Activated CD4-positive, alpha-beta memory T cell treated with anti-CD3 and anti-CD28 coated beads, Interleukin-2, amount 10 ng/mL, durations not matched to agents 7 days and 5 days (primary cell): ENCODE data around the gene BCKDK. TPM values are rescaled to one million over a fixed set of nuclear protein-coding genes. Genes with fewer than 3 reads are reported as not detected.

Source experiments
- CTCF ChIA-PET: fragments of 350-600 bp; sonication (Branson Sonifier 250); formaldehyde crosslinking; loops from one replicate; lab custom pipeline; 2021; ENCODE audit warnings: antibody characterized with exemption, inconsistent platforms; lab: Charles Lee
- POLR2A ChIA-PET: fragments of 350-600 bp; sonication (Branson Sonifier 250); formaldehyde crosslinking; loops from one replicate; lab custom pipeline; 2021; ENCODE audit warnings: antibody characterized with exemption; lab: Charles Lee
- DNase-seq: peaks from one replicate; pipeline ENCODE4 v3.0.0-alpha.2; 2020
- H3K27ac Mint-ChIP-seq: one replicate; pipeline ENCODE4 v1.8.0; 2021; ENCODE audit warnings: mild to moderate bottlenecking, mixed read lengths
- H3K27me3 Mint-ChIP-seq: one replicate; pipeline ENCODE4 v1.8.0; 2021; ENCODE audit warnings: mixed read lengths
- H3K36me3 Mint-ChIP-seq: one replicate; pipeline ENCODE4 v1.8.0; 2021; ENCODE audit warnings: low read depth, mixed read lengths
- H3K4me1 Mint-ChIP-seq: one replicate; pipeline ENCODE4 v1.8.0; 2021; ENCODE audit warnings: mixed read lengths
- H3K4me3 Mint-ChIP-seq: one replicate; pipeline ENCODE4 v1.8.0; 2021; ENCODE audit warnings: mild to moderate bottlenecking, mixed read lengths
- H3K9me3 Mint-ChIP-seq: one replicate; pipeline ENCODE4 v1.8.0; 2021; ENCODE audit warnings: mixed read lengths
- total RNA-seq, 2 experiments: library from RNA; stranded (reverse); gene quantifications; one replicate each; pipeline ENCODE4 v1.2.3, GENCODE V29; 2021

Gene BCKDK
- total RNA-seq, 2 experiments from 2014 or later = 32.9 to 34.4 TPM

GRCh38 chr16:31073970-31074813, 34.0 kb upstream of the BCKDK start, which contains the start of the genes ZNF646 and ZNF668:
Gene ZNF646, plus strand, starts transcription at chr16:31074422. Its CDS starts 1,903 bp downstream, at chr16:31076325.
Gene ZNF668, minus strand, starts transcription at chr16:31074240. Its CDS starts 9,781 bp downstream, at chr16:31064459.
- POLR2A ChIA-PET = interaction anchor here (0.8 to 3.5 kb wide), 34 partner anchors 10 to 800 kb away, joined by 3 to 43 read pairs (median 6); partner anchors contain the start of genes ARMC5, FUS, HSD3B7 and KAT8
- Mint-ChIP-seq H3K9me3 (no peaks in the 10 kb centered on the region), H3K4me3 (peak within 1 kb of the TSS; percentile 97), H3K27ac (peak within 1 kb of the TSS; percentile 94), H3K27me3 (no peaks in the 10 kb centered on the region), H3K4me1 (peaks cover 39% of the 10 kb centered on the region), H3K36me3 (peaks cover 45% of the 10 kb centered on the region)
- CTCF ChIA-PET = interaction anchor here (0.6 to 2.7 kb wide), 14 partner anchors 9 to 795 kb away, joined by 3 to 18 read pairs (median 4); partner anchors contain the start of genes KAT8, VKORC1 and ZNF843
- peak; percentile 99 for DNase-seq

- Mint-ChIP-seq H3K27ac (peak overlapping the region; percentile 93), H3K36me3 (peaks cover 51% of the 10 kb centered on the region), H3K27me3 (no peaks in the 10 kb centered on the region), H3K4me1 (peaks cover 38% of the 10 kb centered on the region), H3K4me3 (peak overlapping the region; percentile 96), H3K9me3 (no peaks in the 10 kb centered on the region)
- ChIA-PET CTCF (interaction anchor here (0.7 to 2.7 kb wide), 9 partner anchors 18 to 794 kb away, joined by 3 to 18 read pairs (median 6); partner anchors contain the start of genes KAT8, VKORC1 and ZNF843), POLR2A (interaction anchor here (1.2 to 3.5 kb wide), 22 partner anchors 9 to 799 kb away, joined by 3 to 43 read pairs (median 9); partner anchors contain the start of genes ARMC5, FUS, KAT8 and PRSS53)
- no peak for DNase-seq
Measured at GRCh38 chr16:31074814-31075183, 33.4 kb upstream of the BCKDK start.

GRCh38 chr16:31076319-31076718, 31.9 kb upstream of the BCKDK start:
- no peaks in the 10 kb centered on the region for H3K27me3 Mint-ChIP-seq
- peak overlapping the region; percentile 96 for H3K4me3 Mint-ChIP-seq
- no peaks in the 10 kb centered on the region for H3K9me3 Mint-ChIP-seq
- POLR2A ChIA-PET = interaction anchor here (0.6 to 1.0 kb wide), 2 partner anchors 10 to 78 kb away, joined by 3 read pairs; no protein-coding TSS in a partner anchor
- no peak overlapping the region for H3K27ac Mint-ChIP-seq
- CTCF ChIA-PET = no interaction called here
- peaks cover 43% of the 10 kb centered on the region for H3K4me1 Mint-ChIP-seq
- peaks cover 59% of the 10 kb centered on the region for H3K36me3 Mint-ChIP-seq
- DNase-seq = no peak

DNA sequence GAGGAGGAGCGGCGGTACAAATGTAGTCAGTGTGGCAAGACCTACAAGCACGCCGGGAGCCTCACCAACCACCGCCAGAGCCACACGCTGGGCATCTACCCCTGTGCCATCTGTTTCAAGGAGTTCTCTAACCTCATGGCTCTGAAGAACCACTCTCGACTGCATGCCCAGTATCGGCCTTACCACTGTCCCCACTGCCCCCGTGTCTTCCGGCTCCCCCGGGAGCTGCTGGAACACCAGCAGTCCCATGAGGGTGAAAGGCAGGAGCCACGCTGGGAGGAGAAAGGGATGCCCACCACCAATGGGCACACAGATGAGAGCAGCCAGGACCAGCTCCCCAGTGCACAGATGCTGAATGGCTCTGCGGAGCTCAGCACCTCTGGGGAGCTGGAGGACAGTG, 31.2 kb upstream of the BCKDK start:
- ChIA-PET POLR2A (interaction anchor here (0.8 to 1.0 kb wide), 2 partner anchors 9 to 103 kb away, joined by 3 read pairs; no protein-coding TSS in a partner anchor), CTCF (no interaction called here)
- peaks cover 37% of the 10 kb centered on the region for H3K4me1 Mint-ChIP-seq
- no peak overlapping the region for H3K4me3 Mint-ChIP-seq
- H3K36me3 Mint-ChIP-seq = peaks cover 59% of the 10 kb centered on the region
- H3K9me3 Mint-ChIP-seq = no peaks in the 10 kb centered on the region
- no peaks in the 10 kb centered on the region for H3K27me3 Mint-ChIP-seq
- no peak overlapping the region for H3K27ac Mint-ChIP-seq
- DNase-seq = no peak

- Mint-ChIP-seq H3K36me3 (peaks cover 59% of the 10 kb centered on the region), H3K27ac (no peak overlapping the region), H3K27me3 (no peaks in the 10 kb centered on the region), H3K4me3 (no peak overlapping the region), H3K9me3 (no peaks in the 10 kb centered on the region), H3K4me1 (peaks cover 32% of the 10 kb centered on the region)
- DNase-seq = no peak
- ChIA-PET CTCF (no interaction called here), POLR2A (interaction anchor here (0.8 to 1.0 kb wide), 2 partner anchors 8 to 103 kb away, joined by 3 read pairs; no protein-coding TSS in a partner anchor)
Measured at GRCh38 chr16:31077592-31078396, 30.4 kb upstream of the BCKDK start.

- Mint-ChIP-seq H3K4me3 (no peak overlapping the region), H3K36me3 (peaks cover 60% of the 10 kb centered on the region), H3K4me1 (peaks cover 32% of the 10 kb centered on the region), H3K27me3 (no peaks in the 10 kb centered on the region), H3K9me3 (no peaks in the 10 kb centered on the region), H3K27ac (no peak overlapping the region)
- no peak for DNase-seq
- ChIA-PET POLR2A (no interaction called here), CTCF (no interaction called here)
Measured at GRCh38 chr16:31078597-31079341, 29.4 kb upstream of the BCKDK start.

DNA sequence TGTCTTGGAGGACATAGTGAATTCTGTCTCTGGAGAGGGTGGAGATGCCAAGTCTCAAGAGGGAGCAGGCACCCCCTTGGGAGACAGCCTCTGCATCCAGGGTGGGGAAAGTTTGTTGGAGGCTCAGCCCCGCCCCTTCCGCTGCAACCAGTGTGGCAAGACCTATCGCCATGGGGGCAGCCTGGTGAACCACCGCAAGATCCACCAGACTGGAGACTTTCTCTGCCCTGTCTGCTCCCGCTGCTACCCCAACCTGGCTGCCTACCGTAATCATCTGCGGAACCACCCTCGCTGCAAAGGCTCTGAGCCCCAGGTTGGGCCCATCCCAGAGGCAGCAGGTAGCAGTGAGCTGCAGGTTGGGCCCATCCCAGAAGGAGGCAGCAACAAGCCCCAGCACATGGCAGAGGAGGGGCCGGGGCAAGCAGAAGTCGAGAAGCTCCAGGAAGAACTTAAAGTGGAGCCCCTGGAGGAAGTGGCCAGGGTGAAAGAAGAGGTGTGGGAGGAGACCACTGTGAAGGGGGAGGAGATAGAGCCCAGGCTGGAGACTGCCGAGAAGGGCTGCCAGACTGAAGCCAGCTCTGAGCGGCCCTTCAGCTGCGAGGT, 28.7 kb upstream of the BCKDK start:
- CTCF ChIA-PET = no interaction called here
- H3K4me3 Mint-ChIP-seq = no peak overlapping the region
- H3K4me1 Mint-ChIP-seq = peaks cover 32% of the 10 kb centered on the region
- peaks cover 61% of the 10 kb centered on the region for H3K36me3 Mint-ChIP-seq
- POLR2A ChIA-PET = interaction anchor here (1.2 kb wide), 1 partner anchor 12 kb away, joined by 3 read pairs; no protein-coding TSS in a partner anchor
- H3K9me3 Mint-ChIP-seq = no peaks in the 10 kb centered on the region
- DNase-seq = no peak
- H3K27me3 Mint-ChIP-seq = no peaks in the 10 kb centered on the region
- H3K27ac Mint-ChIP-seq = no peak overlapping the region

DNA sequence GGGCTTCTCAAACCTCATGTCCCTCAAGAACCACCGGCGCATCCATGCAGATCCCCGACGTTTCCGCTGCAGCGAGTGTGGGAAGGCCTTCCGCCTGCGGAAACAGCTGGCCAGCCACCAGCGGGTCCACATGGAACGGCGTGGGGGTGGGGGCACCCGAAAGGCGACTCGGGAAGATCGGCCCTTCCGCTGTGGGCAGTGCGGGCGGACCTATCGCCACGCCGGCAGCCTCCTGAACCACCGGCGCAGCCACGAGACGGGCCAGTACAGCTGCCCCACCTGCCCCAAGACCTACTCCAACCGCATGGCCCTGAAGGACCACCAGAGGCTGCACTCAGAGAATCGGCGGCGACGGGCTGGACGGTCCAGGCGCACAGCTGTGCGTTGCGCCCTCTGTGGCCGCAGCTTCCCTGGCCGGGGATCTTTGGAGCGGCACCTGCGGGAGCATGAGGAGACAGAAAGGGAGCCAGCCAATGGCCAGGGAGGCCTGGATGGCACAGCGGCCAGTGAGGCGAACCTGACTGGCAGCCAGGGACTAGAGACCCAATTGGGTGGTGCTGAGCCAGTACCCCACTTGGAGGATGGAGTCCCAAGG, 28.1 kb upstream of the BCKDK start:
- POLR2A ChIA-PET = interaction anchor here (1.2 kb wide), 1 partner anchor 11 kb away, joined by 3 read pairs; no protein-coding TSS in a partner anchor
- no peak for DNase-seq
- CTCF ChIA-PET = no interaction called here
- H3K9me3 Mint-ChIP-seq = no peaks in the 10 kb centered on the region
- H3K4me3 Mint-ChIP-seq = no peak overlapping the region
- H3K27ac Mint-ChIP-seq = no peak overlapping the region
- H3K36me3 Mint-ChIP-seq = peaks cover 54% of the 10 kb centered on the region
- no peaks in the 10 kb centered on the region for H3K27me3 Mint-ChIP-seq
- peaks cover 25% of the 10 kb centered on the region for H3K4me1 Mint-ChIP-seq

- Mint-ChIP-seq H3K27me3 (no peaks in the 10 kb centered on the region), H3K4me3 (no peak overlapping the region), H3K9me3 (no peaks in the 10 kb centered on the region), H3K4me1 (peaks cover 19% of the 10 kb centered on the region), H3K27ac (no peak overlapping the region), H3K36me3 (peaks cover 56% of the 10 kb centered on the region)
- ChIA-PET POLR2A (interaction anchor here (1.1 to 1.2 kb wide), 2 partner anchors 11 kb away, joined by 3 read pairs; no protein-coding TSS in a partner anchor), CTCF (no interaction called here)
- no peak for DNase-seq
Measured at GRCh38 chr16:31080756-31081419, 27.3 kb upstream of the BCKDK start.

DNA sequence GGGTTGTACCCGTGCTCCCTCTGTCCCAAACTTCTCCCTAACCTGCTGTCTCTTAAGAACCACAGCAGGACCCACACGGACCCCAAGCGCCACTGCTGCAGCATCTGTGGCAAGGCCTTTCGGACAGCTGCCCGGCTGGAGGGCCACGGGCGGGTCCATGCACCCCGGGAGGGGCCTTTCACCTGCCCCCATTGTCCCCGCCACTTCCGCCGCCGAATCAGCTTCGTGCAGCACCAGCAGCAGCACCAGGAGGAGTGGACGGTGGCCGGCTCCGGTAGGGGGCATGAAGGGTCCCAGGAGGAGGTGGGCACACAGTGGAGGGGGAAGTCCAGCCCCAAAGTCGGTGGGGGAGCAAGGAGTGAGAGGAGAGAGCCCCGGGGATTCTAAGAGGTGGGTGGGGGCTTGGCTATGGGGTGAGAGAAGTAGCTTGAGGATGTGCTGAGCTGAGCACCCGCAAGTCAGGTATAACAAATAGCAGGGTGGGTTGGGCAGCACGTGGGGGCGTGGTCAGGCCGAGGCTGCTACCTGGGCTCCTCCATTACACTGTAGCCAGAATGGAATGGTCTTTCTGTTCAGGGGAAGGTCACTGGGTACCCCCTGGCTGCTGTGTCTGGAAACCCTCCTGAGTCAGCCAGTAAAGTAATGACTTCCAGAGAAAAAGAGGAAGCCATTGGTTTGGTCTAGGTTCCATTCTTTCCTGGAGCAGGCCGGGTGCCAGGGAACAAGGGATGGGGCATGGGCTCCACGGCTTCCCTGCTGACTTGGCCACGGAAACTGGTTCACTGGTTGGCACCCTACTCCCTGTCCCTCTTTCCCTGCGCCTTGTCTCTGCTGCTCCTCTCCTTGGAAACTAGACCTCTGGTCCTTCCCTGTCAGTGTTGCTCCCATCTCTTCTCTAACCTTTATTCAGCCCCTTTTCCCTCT, 26.5 kb upstream of the BCKDK start:
- POLR2A ChIA-PET = interaction anchor here (1.1 kb wide), 1 partner anchor 10 kb away, joined by 3 read pairs; no protein-coding TSS in a partner anchor

More for the DNA sequence above, 26.5 kb upstream of the BCKDK start:
- Mint-ChIP-seq H3K36me3 (peaks cover 53% of the 10 kb centered on the region), H3K4me1 (peaks cover 13% of the 10 kb centered on the region), H3K4me3 (no peak overlapping the region), H3K27me3 (no peaks in the 10 kb centered on the region), H3K27ac (no peak overlapping the region), H3K9me3 (no peaks in the 10 kb centered on the region)
- CTCF ChIA-PET = no interaction called here
- no peak for DNase-seq
